Lower leg skin (tissue), 3 donors: Measurements from ENCODE around the gene ZNF793.

Experiments used
- CTCF ChIP-seq, 3 donors: fragments of 450-650 bp; IDR thresholded peaks; one replicate each; pipeline ENCODE4 v1.5.1; 2016; ENCODE audit warnings: antibody characterized with exemption in 3 of 3, mild to moderate bottlenecking in 3 of 3, moderate library complexity in 2 of 3
- POLR2A ChIP-seq, 2 donors: fragments of 450-650 bp; IDR thresholded peaks; one replicate each; pipeline ENCODE4 v1.6.1; 2016 to 2017; ENCODE audit warnings: antibody characterized with exemption in 2 of 2, mild to moderate bottlenecking in 1 of 2, moderate library complexity in 1 of 2

- TF ChIP-seq CTCF (IDR thresholded peaks at IDR 0.05) = no peak
- TF ChIP-seq POLR2A (IDR thresholded peaks at IDR 0.05) = no peak
Observed at GRCh38 chr19:37511186-37511585, 4.4 kb downstream of the ZNF793 start.
